A673 (cell line): ENCODE measurements around the gene SUDS3. TPM values are rescaled to one million over a fixed set of nuclear protein-coding genes. Genes with fewer than 3 reads are reported as not detected.

Source experiments
- BruUV-seq: library from RNA; stranded (reverse); fragments of 400-500 nt; replicated peaks from 2 replicates; lab custom pipeline; 2021; lab: Mats Ljungman, UMichigan
- CTCF ChIA-PET: fragments of 300-600 bp; sonication (Branson Sonifier 250); formaldehyde crosslinking; loops from one replicate; lab custom pipeline; 2022; ENCODE audit warnings: antibody characterized with exemption; lab: Charles Lee
- POLR2A ChIA-PET: fragments of 300-600 bp; sonication (Branson Sonifier 250); formaldehyde crosslinking; loops from one replicate; lab custom pipeline; 2022; ENCODE audit warnings: antibody characterized with exemption; ENCODE audit not compliant: low non-redundant PET; lab: Charles Lee
- DNase-seq: peaks from one replicate; pipeline ENCODE4 v3.0.0-alpha.2; 2015; ENCODE audit warnings: low spot score
- H3K27ac ChIP-seq: fragments of 200-600 bp; sonication (generic); 2 replicates; pipeline ENCODE4 v1.5.1; 2016; ENCODE audit warnings: mixed run types, low read depth, mild to moderate bottlenecking, mixed read lengths, antibody characterized with exemption, low read length; ENCODE audit not compliant: poor library complexity, severe bottlenecking
- H3K27me3 ChIP-seq: fragments of 200-600 bp; sonication (generic); replicated peaks from 2 replicates; pipeline ENCODE4 v1.6.1; 2017; ENCODE audit warnings: mixed run types, low read depth, mild to moderate bottlenecking, mixed read lengths, antibody characterized with exemption, low read length; ENCODE audit not compliant: insufficient read depth, poor library complexity
- H3K36me3 ChIP-seq: fragments of 200-600 bp; sonication (generic); 2 replicates; pipeline ENCODE4 v1.6.1; 2016; ENCODE audit warnings: mixed run types, mild to moderate bottlenecking, mixed read lengths, antibody characterized with exemption, low read length; ENCODE audit not compliant: insufficient read depth, poor library complexity, severe bottlenecking
- H3K4me1 ChIP-seq: fragments of 200-600 bp; sonication (generic); 2 replicates; pipeline ENCODE4 v1.6.1; 2017; ENCODE audit warnings: mixed run types, mild to moderate bottlenecking, mixed read lengths, antibody characterized with exemption, low read length; ENCODE audit not compliant: insufficient read depth, poor library complexity, severe bottlenecking
- H3K4me3 ChIP-seq: fragments of 200-600 bp; sonication (generic); 2 replicates; pipeline ENCODE4 v1.5.1; 2016; ENCODE audit warnings: low read depth, mixed run types, mild to moderate bottlenecking, mixed read lengths, low read length; ENCODE audit not compliant: poor library complexity, severe bottlenecking
- H3K9me3 ChIP-seq: fragments of 200-600 bp; sonication (generic); 2 replicates; pipeline ENCODE4 v1.6.1; 2016; ENCODE audit warnings: mixed run types, low read depth, mild to moderate bottlenecking, mixed read lengths, antibody characterized with exemption, low read length; ENCODE audit not compliant: poor library complexity, severe bottlenecking
- CTCF ChIP-seq: fragments of 300-800, 200-600 bp; sonication (generic); conservative IDR thresholded peaks from 2 replicates; pipeline ENCODE4 v1.5.1; 2017; ENCODE audit warnings: low read depth, mild to moderate bottlenecking, antibody characterized with exemption, low read length, moderate library complexity, mixed read lengths
- EZH2 ChIP-seq: fragments of 200-600 bp; sonication (generic); IDR thresholded peaks from 2 replicates; pipeline ENCODE4 v1.6.1; 2017; ENCODE audit warnings: borderline replicate concordance, low read depth, mild to moderate bottlenecking, mixed read lengths, antibody characterized with exemption, low read length; ENCODE audit not compliant: poor library complexity, severe bottlenecking
- intact Hi-C: fragments of 100-400 bp; cut with micrococcal nuclease; formaldehyde crosslinking; loops from one replicate; pipeline ENCODE4 v1.10.0; 2022; ENCODE audit not compliant: unreplicated experiment
- total RNA-seq: library from RNA; stranded (reverse); gene quantifications from 2 replicates; pipeline ENCODE4 v1.2.3, GENCODE V29; 2021

The SUDS3 gene
- total RNA-seq, 1 experiment from 2014 or later = 50.0 TPM

DNA sequence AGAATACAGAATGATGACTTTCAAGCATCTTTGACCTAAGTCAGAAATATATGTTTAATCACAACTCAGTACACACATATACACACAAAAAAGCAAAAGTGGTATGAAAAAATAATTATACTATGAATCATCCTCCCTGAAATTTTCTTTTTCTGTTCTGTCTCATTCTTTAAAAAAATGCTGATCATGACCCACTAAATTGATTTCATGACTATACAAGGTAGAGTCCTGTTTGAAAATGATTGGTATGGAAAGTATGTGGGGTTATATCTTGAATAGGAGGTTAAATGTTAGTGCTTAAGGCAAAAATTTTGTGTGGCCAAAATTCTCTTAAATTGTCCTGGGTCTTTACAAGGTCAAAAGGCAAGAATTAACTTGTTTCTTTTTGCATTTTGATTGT lies 80.4 kb downstream of the SUDS3 start:
- DNase-seq = no peak
- H3K4me1 ChIP-seq = no peaks in the 10 kb centered on the region
- ChIA-PET POLR2A (no interaction called here), CTCF (no interaction called here)
- intact Hi-C loops = no loop called here
- H3K36me3 ChIP-seq = no peaks in the 10 kb centered on the region
- BruUV-seq = no TSS peak
- peaks cover 5% of the 10 kb centered on the region for H3K27me3 ChIP-seq
- TF ChIP-seq EZH2 (no peak), CTCF (no peak)
- no peak overlapping the region for H3K27ac ChIP-seq
- no peak overlapping the region for H3K4me3 ChIP-seq
- H3K9me3 ChIP-seq = no peaks in the 10 kb centered on the region

- Histone ChIP-seq H3K4me3 (no peak overlapping the region), H3K36me3 (no peaks in the 10 kb centered on the region), H3K27ac (no peak overlapping the region), H3K27me3 (peaks cover 5% of the 10 kb centered on the region), H3K9me3 (no peaks in the 10 kb centered on the region), H3K4me1 (no peaks in the 10 kb centered on the region)
- CTCF ChIA-PET = no interaction called here
- no peak for DNase-seq
- BruUV-seq = no TSS peak
- TF ChIP-seq EZH2 (no peak), CTCF (no peak)
- intact Hi-C loops = no loop called here
- POLR2A ChIA-PET = no interaction called here
These were observed 82.8 kb downstream of the SUDS3 start for GRCh38 chr12:118459110-118459509.

DNA sequence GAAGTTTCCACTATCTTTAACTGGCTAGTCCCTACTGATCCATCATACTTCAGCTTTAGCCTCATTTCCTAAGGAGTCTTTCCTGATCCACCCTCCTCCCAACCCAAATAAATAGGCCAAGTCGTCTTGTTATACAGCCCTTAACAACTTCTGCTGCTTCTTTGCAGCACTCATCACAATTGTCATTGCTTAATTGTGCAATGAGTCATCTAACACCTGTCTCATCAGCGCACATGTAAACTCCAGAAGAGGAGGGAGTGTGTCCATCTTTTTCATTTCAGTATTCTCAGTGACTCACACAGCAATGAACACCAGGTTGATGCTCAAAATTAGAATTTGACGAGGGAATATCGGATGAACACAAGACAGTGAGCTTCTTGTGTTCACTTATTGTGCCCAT lies 87.3 kb downstream of the SUDS3 start:
- no peak overlapping the region for H3K4me3 ChIP-seq
- no peaks in the 10 kb centered on the region for H3K4me1 ChIP-seq
- intact Hi-C loops = no loop called here
- H3K9me3 ChIP-seq = no peaks in the 10 kb centered on the region
- TF ChIP-seq CTCF (no peak), EZH2 (no peak)
- ChIA-PET POLR2A (no interaction called here), CTCF (no interaction called here)
- H3K27me3 ChIP-seq = no peaks in the 10 kb centered on the region
- no peak overlapping the region for H3K27ac ChIP-seq
- H3K36me3 ChIP-seq = no peaks in the 10 kb centered on the region
- DNase-seq = no peak
- BruUV-seq = no TSS peak
